GM10248 (cell line): ENCODE data around the gene EIF4H.

ENCODE experiments used
- CTCF ChIA-PET: fragments of 300-600 bp; sonication (Branson Sonifier 250); formaldehyde crosslinking; extraction: SDS; loops from one replicate; lab custom pipeline; 2021; ENCODE audit warnings: antibody characterized with exemption; lab: Yijun Ruan, JAX
- POLR2A ChIA-PET: fragments of 350-650 bp; sonication (Branson Sonifier 250); formaldehyde crosslinking; extraction: SDS; loops from one replicate; lab custom pipeline; 2020; ENCODE audit warnings: antibody characterized with exemption; lab: Yijun Ruan, JAX
- DNase-seq: peaks from one replicate; pipeline ENCODE4 v3.0.0; 2012; ENCODE audit errors: extremely low spot score
- TF ChIP-seq, protein P1 (sequence below): IDR thresholded peaks from 2 replicates; pipeline ENCODE4 v1.5.1; 2012; ENCODE audit warnings: mild to moderate bottlenecking, low read depth; ENCODE audit errors: extremely low read depth, missing control alignments, control extremely low read depth

The EIF4H gene

DNA sequence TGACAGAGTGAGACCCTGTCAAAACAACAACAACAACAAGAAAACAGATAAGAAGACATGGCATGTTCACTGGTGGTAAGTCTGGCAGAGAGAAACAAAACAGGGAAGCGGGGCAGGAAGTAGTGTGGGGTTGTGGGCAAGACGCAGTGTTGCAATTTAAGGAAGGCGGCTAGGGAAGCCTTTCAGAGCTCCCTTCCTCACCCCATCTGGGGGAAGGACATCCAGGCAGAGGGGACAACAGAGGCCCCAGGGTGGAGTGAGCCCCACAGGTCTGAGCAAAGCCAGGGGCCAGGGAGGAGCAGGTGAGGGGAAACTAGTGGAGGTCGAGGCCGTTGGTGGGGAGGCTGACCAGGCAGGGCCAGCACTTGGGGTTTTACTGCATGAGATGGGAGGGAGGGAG, 52.5 kb downstream of the EIF4H start:
- ChIA-PET CTCF (interaction anchor here (1.0 to 1.9 kb wide), 6 partner anchors 8 to 175 kb away, joined by 3 to 6 read pairs (median 4); no protein-coding TSS in a partner anchor), POLR2A (interaction anchor here (0.6 to 1.2 kb wide), 3 partner anchors 10 to 1313 kb away, joined by 3 to 6 read pairs (median 5); no protein-coding TSS in a partner anchor)
- TF ChIP-seq, protein P1, sequence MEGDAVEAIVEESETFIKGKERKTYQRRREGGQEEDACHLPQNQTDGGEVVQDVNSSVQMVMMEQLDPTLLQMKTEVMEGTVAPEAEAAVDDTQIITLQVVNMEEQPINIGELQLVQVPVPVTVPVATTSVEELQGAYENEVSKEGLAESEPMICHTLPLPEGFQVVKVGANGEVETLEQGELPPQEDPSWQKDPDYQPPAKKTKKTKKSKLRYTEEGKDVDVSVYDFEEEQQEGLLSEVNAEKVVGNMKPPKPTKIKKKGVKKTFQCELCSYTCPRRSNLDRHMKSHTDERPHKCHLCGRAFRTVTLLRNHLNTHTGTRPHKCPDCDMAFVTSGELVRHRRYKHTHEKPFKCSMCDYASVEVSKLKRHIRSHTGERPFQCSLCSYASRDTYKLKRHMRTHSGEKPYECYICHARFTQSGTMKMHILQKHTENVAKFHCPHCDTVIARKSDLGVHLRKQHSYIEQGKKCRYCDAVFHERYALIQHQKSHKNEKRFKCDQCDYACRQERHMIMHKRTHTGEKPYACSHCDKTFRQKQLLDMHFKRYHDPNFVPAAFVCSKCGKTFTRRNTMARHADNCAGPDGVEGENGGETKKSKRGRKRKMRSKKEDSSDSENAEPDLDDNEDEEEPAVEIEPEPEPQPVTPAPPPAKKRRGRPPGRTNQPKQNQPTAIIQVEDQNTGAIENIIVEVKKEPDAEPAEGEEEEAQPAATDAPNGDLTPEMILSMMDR = no peak
- DNase-seq = no peak

DNA sequence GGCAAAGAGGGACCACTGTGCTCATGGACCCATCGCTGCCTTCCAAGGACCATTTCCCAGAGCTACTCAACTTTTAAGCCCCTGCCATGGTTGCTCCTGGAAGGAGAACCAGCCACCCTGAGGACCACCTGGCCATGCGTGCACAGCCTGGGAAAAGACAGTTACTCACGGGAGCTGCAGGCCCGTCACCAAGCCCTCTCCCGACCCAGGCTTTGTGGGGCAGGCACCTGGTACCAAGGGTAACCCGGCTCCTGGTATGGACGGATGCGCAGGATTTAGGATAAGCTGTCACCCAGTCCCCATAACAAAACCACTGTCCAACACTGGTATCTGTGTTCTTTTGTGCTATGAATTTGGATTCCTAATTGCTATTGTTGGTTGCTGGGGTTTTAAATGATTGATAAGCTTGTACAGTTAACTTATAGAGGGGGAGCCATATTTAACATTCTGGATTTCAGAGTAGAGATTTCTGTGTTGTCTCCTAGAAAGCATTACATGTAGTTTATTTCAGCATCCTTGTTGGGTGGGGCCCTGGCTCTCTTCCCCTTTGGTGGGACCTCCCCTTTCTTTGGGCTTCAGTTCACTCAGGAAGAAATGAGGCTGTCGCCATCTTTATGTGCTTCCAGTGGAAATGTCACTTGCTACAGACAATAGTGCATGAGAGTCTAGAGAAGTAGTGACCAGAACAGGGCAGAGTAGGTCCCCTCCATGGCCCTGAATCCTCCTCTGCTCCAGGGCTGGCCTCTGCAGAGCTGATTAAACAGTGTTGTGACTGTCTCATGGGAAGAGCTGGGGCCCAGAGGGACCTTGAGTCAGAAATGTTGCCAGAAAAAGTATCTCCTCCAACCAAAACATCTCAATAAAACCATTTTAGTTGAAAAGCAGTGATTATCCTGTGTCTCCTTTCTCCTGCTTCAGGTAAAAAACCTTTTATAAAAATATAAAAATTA, 55.1 kb downstream of the EIF4H start:
- TF ChIP-seq, protein P1 = no peak
- DNase-seq = no peak
- POLR2A ChIA-PET = interaction anchor here (0.8 kb wide), 1 partner anchor 23 kb away, joined by 4 read pairs; no protein-coding TSS in a partner anchor
- CTCF ChIA-PET = interaction anchor here (1.6 to 5.0 kb wide), 4 partner anchors 12 to 172 kb away, joined by 5 to 29 read pairs (median 8); no protein-coding TSS in a partner anchor

DNA sequence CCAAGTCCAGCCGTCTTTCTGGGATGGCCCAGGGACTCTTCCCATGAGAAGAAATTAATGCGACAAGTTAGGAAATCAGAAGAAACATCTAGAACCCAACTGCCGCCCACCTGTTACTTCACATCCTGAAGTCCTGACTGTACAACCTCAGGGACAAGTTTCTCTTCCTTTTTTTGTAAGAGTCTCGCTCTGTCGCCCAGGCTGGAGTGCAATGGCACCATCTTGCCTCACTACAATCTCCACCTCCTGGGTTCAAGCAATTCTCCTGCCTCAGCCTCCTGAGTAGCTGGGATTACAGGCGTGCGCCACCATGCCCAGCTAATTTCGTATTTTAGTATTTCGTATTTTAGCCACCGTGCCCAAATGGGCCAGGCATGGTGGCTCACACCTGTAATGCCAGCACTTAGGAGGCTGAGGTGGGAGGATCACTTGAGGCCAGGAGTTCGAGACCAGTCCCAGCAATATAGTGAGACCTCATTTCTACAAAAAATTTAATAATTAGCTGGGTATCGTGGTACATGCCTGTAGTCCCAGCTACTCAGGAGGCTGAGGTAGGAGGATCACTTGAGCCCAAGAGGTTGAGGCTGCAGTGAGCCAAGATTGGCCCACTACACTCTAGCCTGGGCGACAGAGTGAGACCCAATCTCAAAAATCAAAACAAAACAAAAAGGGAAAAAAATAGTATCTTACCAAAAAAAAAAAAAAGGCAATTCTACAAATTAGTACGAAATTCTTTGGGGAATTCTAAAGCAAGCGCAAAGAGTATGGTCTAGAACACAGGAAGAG, 56.5 kb downstream of the EIF4H start:
- ChIA-PET POLR2A (interaction anchor here (0.9 to 1.1 kb wide), 3 partner anchors 10 to 52 kb away, joined by 3 to 4 read pairs (median 3); no protein-coding TSS in a partner anchor), CTCF (interaction anchor here (0.8 to 5.0 kb wide), 7 partner anchors 12 to 170 kb away, joined by 3 to 29 read pairs (median 4); partner anchors contain the start of gene LAT2)
- TF ChIP-seq, protein P1 = no peak
- no peak for DNase-seq

DNA sequence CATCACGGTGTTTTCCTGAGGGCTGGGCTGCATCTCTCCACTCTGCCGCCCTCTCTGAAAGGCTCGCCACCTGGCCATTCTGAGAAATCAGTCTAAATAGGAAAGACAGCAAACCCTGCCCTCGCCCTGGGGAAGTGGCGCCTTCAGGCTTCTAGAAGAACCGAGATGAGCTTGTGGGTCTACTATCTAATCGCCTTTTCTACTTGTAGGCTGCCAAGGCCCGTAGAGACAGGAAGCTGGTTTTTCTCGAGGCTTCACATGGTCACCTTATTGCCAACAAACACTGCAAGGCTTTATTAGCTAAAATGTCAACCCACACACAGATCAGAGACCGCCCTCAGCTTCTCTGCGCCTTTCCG, 57.1 kb downstream of the EIF4H start:
- ChIA-PET POLR2A (interaction anchor here (0.6 to 1.1 kb wide), 4 partner anchors 10 to 53 kb away, joined by 3 to 4 read pairs (median 3); no protein-coding TSS in a partner anchor), CTCF (interaction anchor here (0.7 to 5.0 kb wide), 8 partner anchors 13 to 170 kb away, joined by 3 to 29 read pairs (median 4); partner anchors contain the start of gene LAT2)
- TF ChIP-seq, protein P1 = no peak
- DNase-seq = peak; percentile 75

DNA sequence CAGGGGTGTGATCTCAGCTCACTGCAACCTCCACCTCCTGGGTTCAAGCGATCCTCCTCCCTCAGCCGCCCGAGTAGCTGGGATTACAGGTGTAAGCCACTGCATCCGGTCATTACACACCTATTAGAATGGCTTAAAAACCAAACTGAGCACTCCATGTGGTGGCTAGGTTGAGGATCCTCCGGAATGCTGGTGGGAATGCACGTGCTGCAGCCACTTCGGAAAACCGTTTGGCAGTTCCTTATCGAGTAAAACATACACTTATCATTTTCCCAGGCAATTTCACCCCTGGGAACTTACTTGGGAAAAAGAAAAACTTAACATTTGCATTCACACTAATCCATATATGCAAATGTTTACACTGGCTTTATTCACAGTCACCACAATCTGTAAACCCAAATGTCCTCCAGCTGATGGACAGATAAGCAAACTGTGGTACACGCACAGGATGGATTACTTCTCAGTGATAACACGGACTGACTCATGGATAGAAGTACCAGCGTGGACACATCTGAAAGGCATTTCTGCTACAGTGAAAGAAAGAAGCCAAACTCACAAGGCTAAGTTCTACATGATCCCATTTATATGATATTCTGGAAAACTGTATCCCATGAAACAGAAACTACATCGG, 59.6 kb downstream of the EIF4H start:
- POLR2A ChIA-PET = interaction anchor here (0.5 kb wide), 1 partner anchor 83 kb away, joined by 4 read pairs; no protein-coding TSS in a partner anchor
- CTCF ChIA-PET = no interaction called here
- TF ChIP-seq, protein P1 = no peak
- no peak for DNase-seq
